GM04503 (cell line): Measurements from ENCODE around the gene ATP6V0E1.

Experiments
- DNase-seq: peaks from one replicate; pipeline ENCODE4 v3.0.0-alpha.2; 2012; ENCODE audit warnings: low read depth

ATP6V0E1 gene

GRCh38 chr5:173078878-173079277 is 95.3 kb downstream of the ATP6V0E1 start:
- no peak for DNase-seq
